Kidney (tissue), 14 donors: ENCODE data around the gene FAM13C. TPM values are rescaled to one million over a fixed set of nuclear protein-coding genes. Genes with fewer than 3 reads are reported as not detected.

Experiments used
- DNase-seq, 5 donors: peaks; one replicate each; pipeline ENCODE4 v3.0.0-alpha.2; 2013 to 2020
- FAIRE-seq: peaks from 2 replicates; lab custom pipeline; 2012; peaks lifted over from hg19 to GRCh38; lab: Jason Lieb, UNC
- H3K27ac ChIP-seq, 2 donors: one replicate each; pipeline ENCODE4 v1.7.0; 2013; ENCODE audit warnings: low read depth in 2 of 2, low read length in 2 of 2, inconsistent platforms in 1 of 2
- H3K27me3 ChIP-seq: one replicate; pipeline ENCODE4 v1.7.1; 2013; ENCODE audit warnings: low read length, inconsistent platforms; ENCODE audit not compliant: control insufficient read depth, insufficient read depth
- H3K36me3 ChIP-seq, 3 donors: one replicate each; pipeline versions ENCODE4 v1.7.0 to v1.7.1; 2013; ENCODE audit warnings: low read length in 3 of 3, control low read depth in 1 of 3, inconsistent platforms in 1 of 3; ENCODE audit not compliant: insufficient read depth in 3 of 3, control insufficient read depth in 2 of 3
- H3K4me1 ChIP-seq, 3 donors: one replicate each; pipeline versions ENCODE4 v1.7.0 to v1.7.1; 2013; ENCODE audit warnings: low read length in 3 of 3, inconsistent platforms in 1 of 3, low read depth in 1 of 3; ENCODE audit not compliant: control insufficient read depth in 2 of 3, insufficient read depth in 2 of 3
- H3K4me3 ChIP-seq, 3 donors: one replicate each; pipeline versions ENCODE4 v1.7.0 to v1.8.1; 2013; ENCODE audit warnings: low read length in 3 of 3, control low read depth in 1 of 3, inconsistent platforms in 1 of 3
- H3K9ac ChIP-seq, 3 donors: one replicate each; pipeline versions ENCODE4 v1.7.0 to v1.7.1; 2013; ENCODE audit warnings: low read length in 3 of 3, control low read depth in 1 of 3, inconsistent platforms in 1 of 3
- H3K9me3 ChIP-seq, 3 donors: one replicate each; pipeline versions ENCODE4 v1.7.0 to v1.7.1; 2013; ENCODE audit warnings: low read length in 3 of 3, control low read depth in 1 of 3, inconsistent platforms in 1 of 3; ENCODE audit not compliant: control insufficient read depth in 2 of 3, insufficient read depth in 1 of 3
- intact Hi-C: fragments of 100-400 bp; cut with DNase I; formaldehyde crosslinking; loops from one replicate; pipeline ENCODE4 v1.11.1; 2022
- polyA plus RNA-seq: library from polyadenylated mRNA; stranded (reverse); fragments of 350-450 nt; fragmentation: Illumina TruSeq; extraction: RNeasy Lipid Tissue Mini Kit (QIAGEN cat#74804); gene quantifications from one replicate; pipeline ENCODE4 v1.2.3, GENCODE V29; 2014; ENCODE audit warnings: low read depth, low replicate concordance; ENCODE audit not compliant: insufficient read depth
- total RNA-seq: library from RNA; stranded (reverse); fragmentation: NEBNext Ultra II Directional; extraction: Animal tissue kit (Norgen Biotek cat#: 25700); gene quantifications from one replicate; pipeline ENCODE4 v1.2.1, GENCODE V29; 2021
- TF ChIP-seq, protein P1 (sequence below): IDR thresholded peaks from 3 replicates; pipeline ENCODE4 v1.5.1; 2012; ENCODE audit warnings: mild to moderate bottlenecking, moderate library complexity, borderline replicate concordance; ENCODE audit not compliant: insufficient read depth; ENCODE audit errors: extremely low read depth
- donor health status: control.
- donor health status: control.
- donor health status: control.
- donor health status: control.
- donor health status: control.
- donor health status: DM: yes; HTN: yes; CAD: no.
- donor health status: Normal renal cell carcinoma (clear cell type).

Gene FAM13C
- total and polyA plus RNA-seq, 2 donors from 2014 or later: 1.5 to 8.8 TPM

DNA sequence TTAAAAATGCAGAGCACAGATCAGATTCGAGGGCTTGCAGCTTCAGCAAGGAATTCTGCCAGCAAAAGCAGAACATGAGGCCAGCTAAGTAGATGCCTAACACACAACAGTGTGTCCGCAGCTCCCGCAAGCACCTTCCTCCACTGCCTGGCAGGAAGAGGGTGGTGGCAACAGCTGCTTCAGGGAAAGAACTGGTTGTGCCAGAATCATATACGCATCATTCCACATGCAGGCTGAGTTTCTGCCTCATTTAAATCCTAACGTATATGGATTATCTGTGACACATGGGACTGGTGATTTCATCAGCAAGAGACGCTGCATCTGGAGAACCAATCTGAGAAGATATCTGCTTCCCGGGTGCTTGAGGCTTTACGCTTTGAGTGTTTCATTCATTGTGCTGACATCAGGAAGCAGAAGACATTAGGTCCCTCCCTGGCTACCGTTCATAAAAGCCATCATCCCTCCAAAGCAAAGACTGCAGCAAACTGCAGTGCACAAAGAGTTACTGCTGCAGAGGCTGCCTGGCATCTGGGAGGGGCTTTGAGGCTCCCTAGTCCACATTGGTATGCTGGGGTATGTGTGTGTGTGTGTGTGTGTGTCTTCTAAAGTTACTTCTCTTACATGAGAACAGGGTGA lies 78.8 kb downstream of the FAM13C start:
- Histone ChIP-seq H3K9me3 (no peaks in the 10 kb centered on the region), H3K4me3 (no peak overlapping the region), H3K4me1 (no peaks in the 10 kb centered on the region), H3K27ac (no peak overlapping the region), H3K27me3 (no peaks in the 10 kb centered on the region), H3K9ac (no peak overlapping the region), H3K36me3 (no peaks in the 10 kb centered on the region)
- DNase-seq (peak in 4 of 5 donors; percentile 49 to 60 (median 51)), FAIRE-seq (no peak)
- TF ChIP-seq, protein P1, sequence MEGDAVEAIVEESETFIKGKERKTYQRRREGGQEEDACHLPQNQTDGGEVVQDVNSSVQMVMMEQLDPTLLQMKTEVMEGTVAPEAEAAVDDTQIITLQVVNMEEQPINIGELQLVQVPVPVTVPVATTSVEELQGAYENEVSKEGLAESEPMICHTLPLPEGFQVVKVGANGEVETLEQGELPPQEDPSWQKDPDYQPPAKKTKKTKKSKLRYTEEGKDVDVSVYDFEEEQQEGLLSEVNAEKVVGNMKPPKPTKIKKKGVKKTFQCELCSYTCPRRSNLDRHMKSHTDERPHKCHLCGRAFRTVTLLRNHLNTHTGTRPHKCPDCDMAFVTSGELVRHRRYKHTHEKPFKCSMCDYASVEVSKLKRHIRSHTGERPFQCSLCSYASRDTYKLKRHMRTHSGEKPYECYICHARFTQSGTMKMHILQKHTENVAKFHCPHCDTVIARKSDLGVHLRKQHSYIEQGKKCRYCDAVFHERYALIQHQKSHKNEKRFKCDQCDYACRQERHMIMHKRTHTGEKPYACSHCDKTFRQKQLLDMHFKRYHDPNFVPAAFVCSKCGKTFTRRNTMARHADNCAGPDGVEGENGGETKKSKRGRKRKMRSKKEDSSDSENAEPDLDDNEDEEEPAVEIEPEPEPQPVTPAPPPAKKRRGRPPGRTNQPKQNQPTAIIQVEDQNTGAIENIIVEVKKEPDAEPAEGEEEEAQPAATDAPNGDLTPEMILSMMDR: no peak
- intact Hi-C loops: no loop called here

DNA sequence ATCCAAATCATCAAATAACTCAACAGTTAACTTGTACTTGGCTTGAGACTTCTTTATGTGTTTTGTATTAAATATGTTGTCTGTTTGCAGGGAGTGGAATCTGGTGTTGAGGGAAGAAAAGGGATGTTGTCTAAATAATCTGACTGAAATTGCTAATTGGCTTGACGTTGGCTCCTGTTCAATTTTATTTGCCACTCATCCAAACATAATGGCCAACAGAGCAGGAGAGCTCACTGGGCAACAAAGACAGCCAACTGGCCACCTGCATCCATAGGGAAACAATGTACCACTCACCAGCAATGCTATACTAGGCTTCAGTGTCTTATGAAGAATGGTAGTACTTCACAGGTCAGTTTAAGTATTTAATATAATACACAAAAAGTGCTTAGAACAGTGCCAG lies 80.5 kb downstream of the FAM13C start:
- intact Hi-C loops: no loop called here
- no peak overlapping the region for H3K27ac ChIP-seq
- DNase-seq (no peak), FAIRE-seq (no peak)
- H3K36me3 ChIP-seq: no peaks in the 10 kb centered on the region
- no peaks in the 10 kb centered on the region for H3K9me3 ChIP-seq
- H3K9ac ChIP-seq: no peak overlapping the region
- no peaks in the 10 kb centered on the region for H3K27me3 ChIP-seq
- H3K4me3 ChIP-seq: no peak overlapping the region
- no peaks in the 10 kb centered on the region for H3K4me1 ChIP-seq
- TF ChIP-seq, protein P1: no peak

DNA sequence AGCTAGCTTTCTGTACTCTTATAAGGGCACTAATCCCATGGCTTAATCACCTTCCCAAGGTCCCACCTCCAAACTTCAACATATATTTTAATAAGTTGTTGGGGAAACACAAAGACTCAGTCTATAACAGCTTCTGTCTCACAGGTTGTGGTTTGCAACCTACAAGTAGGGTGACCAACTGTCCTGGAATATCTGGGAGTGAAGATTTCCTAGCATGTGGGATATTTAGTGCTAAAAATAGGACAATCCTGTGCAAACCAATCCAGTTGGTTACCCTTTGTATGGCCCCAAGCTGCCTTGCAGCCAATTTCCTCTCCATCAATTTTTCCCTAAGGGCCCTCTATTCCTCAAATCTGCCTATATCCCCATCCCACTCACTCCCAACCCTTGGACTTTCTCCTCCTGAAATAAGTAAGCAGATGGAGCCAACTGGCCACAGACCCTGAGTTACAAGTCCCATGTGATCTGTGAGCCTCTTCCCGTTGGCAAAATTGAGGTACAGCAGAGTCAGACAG lies 82.3 kb downstream of the FAM13C start:
- intact Hi-C loops: no loop called here
- no peak overlapping the region for H3K4me3 ChIP-seq
- H3K27ac ChIP-seq: no peak overlapping the region
- no peaks in the 10 kb centered on the region for H3K9me3 ChIP-seq
- DNase-seq: no peak
- H3K27me3 ChIP-seq: no peaks in the 10 kb centered on the region
- TF ChIP-seq, protein P1: no peak
- H3K9ac ChIP-seq: no peak overlapping the region
- no peaks in the 10 kb centered on the region for H3K36me3 ChIP-seq
- FAIRE-seq: no peak
- H3K4me1 ChIP-seq: no peaks in the 10 kb centered on the region

DNA sequence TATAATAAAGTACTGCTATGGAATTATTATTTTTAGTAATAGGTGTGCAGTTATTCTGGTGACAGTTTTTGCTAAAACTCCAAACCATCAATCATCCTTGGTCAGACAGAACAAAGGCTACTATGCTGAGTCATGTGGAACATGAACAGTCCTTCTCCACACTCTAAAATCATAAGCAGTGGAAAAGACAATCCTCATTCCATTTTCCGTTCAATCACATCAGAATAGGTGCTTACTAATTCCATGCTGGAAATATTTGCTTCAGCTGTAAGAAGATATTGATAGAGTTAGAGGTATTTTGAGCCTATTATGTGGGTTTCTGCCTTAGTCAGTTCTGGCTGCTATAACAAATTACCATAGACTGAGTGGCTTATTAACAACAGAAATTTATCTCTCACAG lies 82.9 kb downstream of the FAM13C start:
- no peak overlapping the region for H3K9ac ChIP-seq
- no peaks in the 10 kb centered on the region for H3K36me3 ChIP-seq
- H3K27me3 ChIP-seq: no peaks in the 10 kb centered on the region
- FAIRE-seq: no peak
- intact Hi-C loops: no loop called here
- TF ChIP-seq, protein P1: no peak
- no peaks in the 10 kb centered on the region for H3K4me1 ChIP-seq
- no peak overlapping the region for H3K27ac ChIP-seq
- H3K4me3 ChIP-seq: no peak overlapping the region
- no peaks in the 10 kb centered on the region for H3K9me3 ChIP-seq
- no peak for DNase-seq
